GM19467 (cell line): ENCODE measurements around the gene OPA1.

Source experiments
- ATAC-seq: cut with Tn5 transposase; IDR thresholded peaks from one replicate; pipeline ENCODE4 v1.9.1; 2021; ENCODE audit warnings: mild to moderate bottlenecking, moderate library complexity; ENCODE audit not compliant: unreplicated experiment

The OPA1 gene

GRCh38 chr3:193704431-193704830 lies 111.4 kb downstream of the OPA1 start:
- ATAC-seq: no peak

DNA sequence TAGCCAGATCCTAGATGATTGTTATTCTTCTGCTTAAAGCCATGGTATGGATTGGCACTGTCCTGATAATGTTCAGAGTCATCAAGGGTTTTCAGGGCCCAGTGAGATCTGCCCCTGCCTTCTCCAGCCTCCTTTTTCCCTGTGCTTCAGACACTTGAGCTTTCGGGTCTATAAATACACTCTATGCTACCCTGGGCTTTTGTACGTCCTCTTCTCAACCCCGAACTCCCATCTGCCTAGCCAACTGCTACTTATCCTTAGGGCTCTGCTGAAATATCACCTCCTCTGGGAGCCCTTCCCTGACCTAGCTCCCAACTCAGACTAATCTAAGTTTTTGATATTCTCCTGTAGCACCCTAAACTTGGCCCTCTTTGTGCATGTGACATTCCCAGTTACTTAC lies 115.3 kb downstream of the OPA1 start:
- ATAC-seq: no peak

GRCh38 chr3:193710286-193711165 lies 117.5 kb downstream of the OPA1 start:
- ATAC-seq: no peak

DNA sequence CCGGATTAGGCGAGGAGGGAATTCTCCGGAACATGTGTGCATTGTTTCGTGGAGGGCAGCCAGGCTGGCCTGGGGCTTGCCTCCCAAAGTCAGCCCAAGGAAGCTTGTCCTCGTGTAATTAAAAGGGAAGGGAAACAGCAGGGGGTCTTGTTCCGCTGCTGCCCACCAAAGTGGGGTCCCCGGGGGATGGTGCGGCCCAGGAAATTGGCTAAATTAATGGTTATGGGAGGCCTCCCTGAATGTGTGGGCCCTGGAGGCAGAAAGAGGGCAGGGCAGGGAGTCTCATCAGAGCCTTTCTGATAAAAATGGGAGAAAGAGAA lies 118.1 kb downstream of the OPA1 start:
- ATAC-seq: no peak

DNA sequence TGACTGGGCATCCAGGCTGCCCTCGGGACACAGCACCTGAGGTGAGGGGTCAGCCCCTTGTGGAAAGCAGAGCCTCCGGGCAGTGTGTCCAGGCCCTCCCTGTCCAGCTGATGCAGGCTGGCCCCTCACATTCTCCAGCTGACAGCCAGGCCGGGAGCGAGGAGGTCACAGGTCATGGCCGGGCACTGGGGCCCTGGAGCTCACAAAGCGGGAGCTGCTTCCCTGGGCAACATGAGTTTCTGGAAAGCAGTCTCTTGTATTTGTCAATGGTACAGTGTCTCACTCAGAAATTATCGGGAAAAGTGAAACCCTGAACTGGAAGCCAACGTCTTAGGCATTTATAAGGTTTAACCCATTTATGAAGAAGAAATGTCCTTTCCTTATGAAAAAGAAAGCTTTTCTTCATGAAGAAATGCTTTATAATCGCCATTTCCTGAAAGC lies 118.5 kb downstream of the OPA1 start:
- ATAC-seq: no peak

DNA sequence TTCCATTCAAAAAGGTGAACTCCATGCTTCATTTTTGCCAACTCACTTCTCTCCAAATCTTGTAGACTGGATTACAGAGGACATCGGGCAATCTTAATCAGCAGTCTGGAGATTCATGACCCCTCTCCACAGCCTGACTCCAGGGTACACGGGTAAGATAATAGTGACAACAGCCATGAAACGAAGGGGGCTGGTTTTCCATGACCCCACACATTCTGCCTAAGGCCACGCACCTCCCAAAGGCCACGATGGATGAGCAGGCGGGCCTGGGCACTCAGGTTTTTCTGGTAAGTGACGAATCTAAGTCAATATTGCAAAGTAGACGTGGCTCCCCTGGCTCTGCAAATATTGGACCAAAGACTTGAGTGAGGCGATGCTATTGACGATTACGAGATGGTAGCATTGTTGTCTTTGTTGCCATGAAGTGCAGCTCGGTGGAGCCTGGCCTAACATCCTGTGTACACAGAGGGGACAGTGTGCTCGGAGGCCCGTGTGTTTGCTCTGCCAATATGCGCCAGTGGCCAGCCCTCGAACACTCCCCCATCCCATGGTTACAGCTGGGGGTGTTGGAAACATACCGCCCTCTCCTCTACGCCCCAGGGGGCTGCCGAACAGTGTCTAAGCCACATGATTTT lies 119.1 kb downstream of the OPA1 start:
- no peak for ATAC-seq

DNA sequence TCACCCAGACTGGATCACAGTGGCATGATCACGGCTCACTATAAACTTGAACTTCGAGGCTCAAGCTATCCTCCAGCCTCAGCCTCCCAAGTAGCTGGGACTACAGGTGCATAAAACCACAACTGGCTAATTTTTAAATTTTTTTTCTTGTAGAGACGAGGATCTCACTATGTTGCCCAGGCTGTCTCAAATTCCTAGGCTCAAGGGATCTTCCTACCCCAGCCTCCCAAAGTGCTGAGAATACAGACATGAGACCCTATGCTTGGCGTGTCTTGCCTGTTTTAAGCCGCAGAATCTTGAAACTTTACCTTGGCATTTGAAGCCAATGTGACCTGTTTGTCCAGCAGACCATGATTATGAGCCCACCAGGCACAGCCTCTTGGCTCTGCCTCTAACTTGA lies 119.9 kb downstream of the OPA1 start:
- ATAC-seq: no peak

DNA sequence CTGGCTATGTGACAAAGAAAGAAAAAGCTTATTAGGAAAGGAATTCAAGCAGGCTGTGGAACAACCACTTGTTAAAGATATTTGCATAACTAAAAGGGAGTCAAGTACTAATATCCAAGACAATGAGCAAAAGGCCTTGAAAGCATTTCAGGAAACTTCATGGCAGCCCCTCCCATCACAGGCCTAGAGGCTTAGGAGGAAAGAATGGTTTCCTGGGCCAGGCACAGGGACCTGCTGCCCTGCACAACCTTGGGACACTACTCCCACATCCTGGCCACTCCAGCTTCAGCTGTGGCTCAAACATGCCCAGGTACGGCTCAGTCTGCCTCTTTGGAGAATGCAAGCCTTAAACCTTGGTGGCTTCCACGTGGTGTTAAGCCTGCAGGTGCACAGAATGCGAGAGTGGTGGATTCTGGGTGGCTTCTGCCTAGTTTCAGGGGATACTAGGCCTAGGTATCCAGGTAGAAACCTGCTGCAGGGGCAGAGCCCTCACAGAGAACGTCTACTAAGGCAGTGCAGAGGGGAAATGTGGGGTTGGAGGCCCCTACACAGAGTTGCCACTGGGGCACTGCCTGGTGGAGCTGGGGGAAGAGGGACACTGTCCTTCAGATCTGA lies 121.6 kb downstream of the OPA1 start:
- ATAC-seq: no peak

DNA sequence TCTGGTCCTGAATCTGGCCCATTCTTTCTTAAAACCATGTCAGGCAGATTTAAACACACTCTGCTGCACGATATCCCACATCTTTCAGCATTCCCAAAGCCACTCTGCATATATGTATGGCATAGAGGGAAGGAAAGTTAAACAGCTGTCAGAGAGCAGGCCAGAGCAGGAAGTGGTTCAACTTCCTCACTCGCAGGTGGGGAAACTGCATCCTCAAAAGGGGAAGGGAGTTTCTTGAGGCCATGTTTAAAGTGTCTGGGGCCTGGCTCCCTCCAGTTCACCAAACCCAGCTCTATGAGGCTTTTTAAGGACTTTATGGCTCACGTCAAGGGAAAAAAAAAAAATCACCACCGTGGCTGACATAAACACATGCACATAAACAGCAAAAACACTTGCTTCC lies 123.1 kb downstream of the OPA1 start:
- no peak for ATAC-seq

GRCh38 chr3:193719735-193720134 lies 126.7 kb downstream of the OPA1 start:
- ATAC-seq: no peak

DNA sequence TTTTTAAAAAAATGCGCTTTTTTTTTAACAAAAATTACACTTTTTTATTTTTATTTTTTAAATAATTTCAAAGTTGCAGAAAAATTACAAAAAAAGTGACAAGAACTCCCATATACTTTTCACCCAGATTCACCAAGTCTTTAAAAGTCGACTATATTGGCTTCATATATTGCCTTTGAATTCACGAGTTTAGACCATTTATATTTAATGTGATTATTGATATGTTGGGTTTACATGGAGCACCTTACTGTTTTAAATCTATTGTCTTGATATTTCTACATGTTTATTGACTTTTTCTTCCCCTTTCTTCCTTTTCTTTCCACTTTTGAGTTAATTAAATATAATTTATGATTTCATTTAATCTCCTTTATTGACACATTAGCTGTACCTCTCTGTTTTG lies 127.2 kb downstream of the OPA1 start:
- ATAC-seq: no peak

GRCh38 chr3:193722566-193722965 lies 129.6 kb downstream of the OPA1 start:
- no peak for ATAC-seq

GRCh38 chr3:193727089-193727488 lies 134.1 kb downstream of the OPA1 start:
- ATAC-seq: no peak

GRCh38 chr3:193728429-193729087 lies 135.6 kb downstream of the OPA1 start:
- no peak for ATAC-seq

- ATAC-seq: no peak
Measured at GRCh38 chr3:193729088-193729465, 136.1 kb downstream of the OPA1 start.

GRCh38 chr3:193729601-193730000 lies 136.6 kb downstream of the OPA1 start:
- no peak for ATAC-seq

GRCh38 chr3:193730511-193730910 lies 137.5 kb downstream of the OPA1 start:
- ATAC-seq: no peak

GRCh38 chr3:193730976-193731375 lies 138.0 kb downstream of the OPA1 start:
- ATAC-seq: no peak

- ATAC-seq: no peak
Measured at GRCh38 chr3:193731656-193732055, 138.6 kb downstream of the OPA1 start.

DNA sequence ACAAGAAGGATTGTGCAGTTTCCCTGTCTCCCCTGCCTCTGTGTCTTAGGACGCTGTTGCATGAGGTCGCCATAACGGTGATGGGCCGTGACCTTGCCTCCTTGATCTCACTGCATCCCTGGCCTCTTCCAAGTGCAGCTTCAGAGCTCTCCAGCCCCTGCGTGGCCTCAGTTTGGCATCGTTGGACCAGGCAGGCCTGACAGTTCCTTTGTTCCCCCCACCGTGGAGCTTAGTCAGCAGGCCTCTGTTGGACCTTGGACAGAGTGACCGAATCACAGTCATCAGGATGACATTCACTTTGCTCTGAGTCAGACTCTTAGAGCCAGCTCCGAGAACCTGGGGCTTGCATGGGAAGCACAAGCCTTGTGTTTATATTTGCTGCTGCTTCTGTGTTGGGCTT lies 139.4 kb downstream of the OPA1 start:
- no peak for ATAC-seq

- ATAC-seq: no peak
Measured at GRCh38 chr3:193732827-193733226, 139.8 kb downstream of the OPA1 start.
